Stimulated activated CD4-positive, alpha-beta T cell treated with anti-CD3 and anti-CD28 coated beads, Interleukin-15, amount 100 ng/mL, for 1 hour (primary cell): ENCODE measurements around the gene SH3BP2.

Experiments
- DNase-seq, 2 donors: peaks; one replicate each; pipeline ENCODE4 v3.0.0-alpha.2; 2020; ENCODE audit warnings: low read depth in 1 of 2, low spot score in 1 of 2

SH3BP2 gene

DNA sequence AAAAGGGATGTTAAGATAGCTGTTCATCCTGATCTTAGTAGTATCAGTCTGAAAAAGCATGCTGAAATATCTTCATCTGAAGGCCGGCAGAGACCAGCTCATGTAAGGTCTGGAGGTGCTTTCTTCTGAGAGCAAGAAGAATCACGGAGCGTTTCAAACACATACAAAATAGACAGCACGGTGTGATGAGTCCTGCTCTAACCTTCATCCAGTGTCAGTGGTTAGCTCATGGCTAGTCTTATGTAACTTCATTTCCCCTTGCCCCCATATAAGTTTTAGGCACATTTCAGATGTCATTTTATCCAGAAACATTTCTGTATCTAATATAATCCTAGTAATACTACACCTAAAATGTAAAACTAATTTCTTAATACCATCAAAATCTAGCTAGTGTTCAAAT lies 78.6 kb downstream of the SH3BP2 start:
- no peak for DNase-seq

- DNase-seq, result no peak
Measured at GRCh38 chr4:2871911-2872310, 79.0 kb downstream of the SH3BP2 start.

DNA sequence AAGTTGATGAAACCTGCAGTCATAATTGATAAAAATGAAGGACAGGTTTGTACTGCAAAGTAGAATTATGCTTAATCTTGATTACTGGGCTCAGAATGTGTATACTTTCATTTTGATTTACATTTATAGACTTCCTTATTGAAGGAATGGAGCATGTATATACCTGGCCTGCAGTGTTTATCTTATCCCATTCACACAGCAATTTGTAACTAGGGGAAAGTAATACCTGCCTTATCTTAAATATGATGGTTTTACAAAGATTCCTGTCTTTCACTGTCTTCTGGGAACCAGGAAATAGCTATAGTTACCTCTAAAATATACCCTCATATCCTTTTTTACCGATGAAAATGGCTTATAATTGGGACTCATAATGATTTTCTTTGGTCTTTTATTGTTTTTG lies 80.4 kb downstream of the SH3BP2 start:
- no peak for DNase-seq

GRCh38 chr4:2874861-2875260 lies 82.0 kb downstream of the SH3BP2 start:
- no peak for DNase-seq

DNA sequence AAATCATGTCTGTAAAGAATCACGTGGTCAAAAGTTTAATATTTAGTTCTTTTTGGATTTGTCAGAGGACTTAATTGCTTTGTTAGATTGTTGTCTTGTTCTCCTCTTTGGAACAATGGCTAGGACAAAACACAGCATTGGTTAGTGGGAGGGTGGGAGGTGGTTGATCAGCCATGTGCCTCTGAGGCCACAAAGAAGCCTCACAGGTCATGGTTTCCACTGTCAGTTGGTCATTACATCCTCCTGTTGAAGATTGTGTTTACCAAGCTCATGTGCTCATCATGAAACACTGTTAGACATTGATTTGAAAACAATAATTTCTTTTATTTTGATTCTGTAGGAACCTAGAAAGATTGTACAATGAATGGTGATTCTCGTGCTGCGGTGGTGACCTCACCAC lies 82.7 kb downstream of the SH3BP2 start:
- no peak for DNase-seq

DNA sequence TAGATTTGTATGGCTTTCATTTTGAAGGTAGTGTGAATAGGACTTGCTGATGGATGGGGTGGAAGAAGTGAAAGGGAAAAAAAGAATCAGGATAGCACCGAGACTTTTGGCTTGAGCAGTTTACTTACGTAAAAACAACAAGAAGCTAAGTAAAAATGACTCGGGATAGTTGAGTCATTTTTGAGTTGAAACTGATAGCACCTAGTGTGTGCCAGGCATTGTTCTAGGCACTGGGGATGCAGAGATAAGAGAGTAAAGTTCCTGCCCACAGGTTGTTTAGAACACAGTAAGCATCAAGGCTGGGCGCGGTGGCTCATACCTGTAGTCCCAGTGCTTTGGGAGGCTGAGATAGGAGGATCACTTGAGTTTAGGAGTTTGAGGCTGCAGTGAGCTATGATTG lies 85.5 kb downstream of the SH3BP2 start:
- no peak for DNase-seq

- no peak for DNase-seq
Measured at GRCh38 chr4:2879026-2879425, 86.1 kb downstream of the SH3BP2 start.

DNA sequence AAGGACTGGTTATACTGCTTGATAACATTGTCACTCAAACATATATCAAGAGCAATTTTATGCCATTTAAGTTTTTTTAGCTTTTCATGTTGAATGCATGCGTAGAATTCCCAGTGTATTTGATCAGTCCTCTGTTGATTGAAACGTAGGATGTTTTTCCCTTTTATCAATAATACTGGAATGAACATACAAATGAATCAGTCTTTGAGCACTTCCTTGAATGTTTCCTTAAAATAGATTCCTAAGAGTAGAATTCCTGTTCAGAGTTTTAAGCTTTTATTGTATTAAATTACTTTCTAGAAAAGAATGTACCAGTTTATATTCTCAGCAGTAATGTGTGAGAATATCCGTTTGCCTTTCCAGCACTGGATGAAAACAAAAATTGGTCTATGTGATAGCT lies 88.5 kb downstream of the SH3BP2 start:
- DNase-seq, result no peak

DNA sequence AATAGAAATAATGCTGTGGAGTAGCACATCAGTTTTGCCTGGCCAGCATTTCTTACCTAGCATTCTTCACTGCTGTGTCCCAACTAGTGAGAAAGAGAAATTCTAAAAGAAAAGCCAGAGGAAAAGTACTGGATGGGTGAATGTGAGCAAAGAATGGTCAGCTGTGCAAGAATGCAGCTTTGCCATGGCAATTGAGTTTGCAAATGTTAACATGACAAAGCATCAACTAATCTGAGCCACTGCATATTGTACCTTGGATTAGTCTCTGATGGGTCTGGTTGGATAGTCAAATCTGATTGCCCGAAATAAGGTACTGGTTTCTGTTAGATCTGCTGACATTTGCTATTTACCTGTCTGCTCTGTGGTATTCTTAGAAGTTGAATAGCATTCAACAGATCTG lies 89.5 kb downstream of the SH3BP2 start:
- DNase-seq, result no peak

GRCh38 chr4:2886161-2886560 lies 93.3 kb downstream of the SH3BP2 start:
- DNase-seq, result no peak

DNA sequence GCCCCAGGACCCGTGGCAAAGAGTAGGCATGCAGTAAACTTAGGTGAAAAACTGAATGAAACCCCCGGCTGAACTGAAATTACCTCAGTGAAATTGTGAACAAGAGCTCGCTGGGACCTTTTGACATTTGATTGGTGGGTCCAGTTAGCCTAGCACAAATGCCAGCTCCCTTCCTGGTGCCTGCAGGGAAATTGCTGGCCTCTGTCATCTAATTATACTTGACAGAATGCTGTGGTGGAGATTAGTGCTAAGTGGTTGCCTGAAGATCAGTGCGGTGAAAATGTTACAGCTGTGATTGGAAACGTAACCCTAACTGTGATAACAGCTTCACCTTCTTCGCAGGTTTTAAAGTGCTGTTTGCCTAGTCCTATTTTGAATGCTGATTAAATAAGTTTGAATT lies 93.7 kb downstream of the SH3BP2 start:
- DNase-seq, result no peak

DNA sequence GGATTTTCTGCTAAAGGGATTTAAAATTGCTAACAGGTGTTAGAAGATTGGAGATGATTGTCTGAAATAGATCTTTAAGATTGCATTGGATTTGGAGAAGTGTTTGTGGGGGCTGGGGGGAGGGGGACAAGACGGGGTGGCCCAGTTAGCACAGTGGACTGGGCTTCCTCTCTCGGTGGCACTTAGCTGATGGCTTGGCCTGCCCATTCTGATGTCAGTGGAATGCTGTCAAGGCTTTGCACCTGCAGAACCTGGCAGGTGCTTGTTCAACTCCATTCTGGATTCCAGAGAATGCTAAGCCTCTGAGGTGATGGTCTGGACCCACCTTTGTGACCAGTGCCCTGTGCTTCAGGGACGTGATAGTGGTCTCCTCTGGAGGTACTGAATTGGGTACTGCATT lies 94.5 kb downstream of the SH3BP2 start:
- no peak for DNase-seq

- no peak for DNase-seq
Measured at GRCh38 chr4:2888886-2889285, 96.0 kb downstream of the SH3BP2 start.
